ENCODE measurements around the gene SMOC2.

Gene SMOC2

DNA sequence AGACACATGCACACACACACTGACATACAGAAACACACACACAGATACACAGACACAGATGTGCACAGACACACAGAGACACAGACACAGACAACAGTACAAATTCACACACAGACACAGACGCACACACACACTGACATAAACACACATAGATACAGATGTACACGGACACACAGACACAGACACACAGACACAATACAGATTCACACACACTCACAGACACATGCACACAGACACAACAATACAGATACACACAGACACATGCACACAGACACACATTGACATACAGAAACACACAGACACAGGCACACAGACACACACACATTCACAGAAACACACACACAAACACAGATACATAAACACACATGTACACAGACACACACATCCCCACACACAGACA is 183.6 kb downstream of the SMOC2 start:
- no peak for DNase-seq (ENCODE audit: low read depth in 2 of 2)

- DNase-seq (ENCODE audit: low read depth in 2 of 2) = no peak
Measured at GRCh38 chr6:168624948-168625347, 184.0 kb downstream of the SMOC2 start.

DNA sequence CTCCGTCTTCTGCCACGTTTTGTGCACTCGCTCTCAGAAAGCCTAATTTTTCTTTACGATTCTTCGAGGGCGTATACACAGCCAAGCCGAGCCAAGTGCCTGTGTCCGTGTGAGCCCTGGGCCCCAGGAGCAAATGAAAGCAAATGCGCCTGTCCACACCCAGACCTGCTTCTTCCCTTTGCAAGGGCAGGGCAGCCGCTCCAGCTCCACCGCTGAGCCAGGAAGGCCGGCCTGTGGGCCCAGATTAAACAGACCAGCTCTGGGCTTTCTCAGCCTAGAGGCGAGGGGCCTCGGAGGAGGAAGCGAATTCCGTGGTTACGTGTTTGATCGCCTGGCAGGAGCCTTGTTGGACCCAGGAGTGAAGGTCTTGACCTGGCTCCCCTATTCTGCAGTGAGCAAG is 184.6 kb downstream of the SMOC2 start:
- no peak for DNase-seq (ENCODE audit: low read depth in 2 of 2)

DNA sequence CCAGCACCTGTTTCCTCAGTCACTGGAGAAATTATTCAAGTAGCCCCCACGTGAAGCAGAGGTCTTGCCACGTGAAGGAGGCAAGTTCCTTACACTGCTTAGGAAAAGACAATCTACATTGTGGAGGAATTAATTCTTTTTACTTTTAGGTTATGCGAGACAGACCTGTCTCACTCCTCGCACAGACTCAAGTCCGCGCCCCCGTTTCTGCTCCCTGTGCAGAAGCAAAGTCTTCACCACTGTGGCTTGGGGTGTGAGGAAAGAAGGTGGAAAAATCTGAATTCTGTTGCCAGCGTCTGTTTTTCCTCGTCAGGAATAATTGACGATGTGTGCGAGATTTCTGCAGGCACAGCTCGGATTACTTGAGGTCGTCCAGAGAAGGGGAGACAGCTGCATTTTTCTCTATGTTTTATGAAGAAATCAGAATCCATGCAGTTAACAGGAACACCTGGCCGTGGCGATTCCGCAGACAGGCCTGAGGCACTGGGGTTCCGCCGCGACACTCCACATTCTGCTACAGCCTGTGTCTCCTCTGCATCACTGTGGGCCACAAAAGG is 185.1 kb downstream of the SMOC2 start:
- DNase-seq (ENCODE audit: low read depth in 2 of 2) = no peak

DNA sequence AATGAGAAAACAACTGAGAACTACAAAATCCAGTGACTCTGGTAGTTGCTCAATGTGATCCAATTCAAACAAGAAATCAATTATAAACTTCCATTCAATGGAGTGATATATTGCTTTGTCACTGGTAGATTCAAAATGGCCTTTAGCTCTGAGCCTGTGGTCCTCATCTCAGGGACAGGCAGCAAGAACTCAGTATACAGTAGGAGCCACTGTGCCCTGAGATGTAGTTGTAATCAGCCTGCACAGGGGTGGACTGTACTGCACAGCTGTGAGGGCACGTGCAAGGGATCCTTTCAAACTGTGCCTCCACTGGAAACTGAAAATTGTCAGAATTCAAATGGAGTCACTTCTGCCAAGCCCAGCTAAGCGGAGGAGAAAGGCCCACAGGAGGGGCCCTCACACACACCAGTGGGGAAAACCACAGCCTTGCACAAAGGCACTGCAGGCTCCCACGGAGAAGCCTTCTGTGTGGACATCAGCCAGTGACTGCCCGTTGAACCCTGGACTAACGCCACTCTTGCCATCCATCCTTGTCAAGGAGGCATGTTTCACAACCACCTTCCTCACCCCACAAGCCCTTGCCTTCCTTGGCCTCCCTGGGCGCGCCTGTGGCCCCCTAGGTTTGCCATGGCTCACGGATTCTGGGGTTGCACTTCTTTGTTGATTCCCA is 186.7 kb downstream of the SMOC2 start:
- no peak for DNase-seq (ENCODE audit: low read depth in 2 of 2)

DNA sequence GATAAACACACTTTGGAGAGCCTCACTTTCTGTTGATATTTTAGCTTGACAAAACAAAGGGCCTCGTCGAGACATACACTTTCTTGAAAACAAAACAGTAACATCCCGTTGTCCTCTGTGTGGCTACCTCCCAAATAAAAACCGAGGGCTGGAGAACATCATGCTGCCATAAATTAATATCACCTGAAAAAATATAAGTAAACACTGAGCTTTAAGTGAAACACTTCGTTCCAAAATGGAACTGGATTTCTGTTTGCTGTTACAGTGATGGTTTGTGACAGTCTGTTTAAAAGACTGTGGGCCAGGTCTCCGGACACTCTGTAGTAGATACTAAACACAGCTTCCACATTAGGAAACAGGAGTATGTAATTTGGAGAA is 187.2 kb downstream of the SMOC2 start:
- no peak for DNase-seq (ENCODE audit: low read depth in 2 of 2)

DNA sequence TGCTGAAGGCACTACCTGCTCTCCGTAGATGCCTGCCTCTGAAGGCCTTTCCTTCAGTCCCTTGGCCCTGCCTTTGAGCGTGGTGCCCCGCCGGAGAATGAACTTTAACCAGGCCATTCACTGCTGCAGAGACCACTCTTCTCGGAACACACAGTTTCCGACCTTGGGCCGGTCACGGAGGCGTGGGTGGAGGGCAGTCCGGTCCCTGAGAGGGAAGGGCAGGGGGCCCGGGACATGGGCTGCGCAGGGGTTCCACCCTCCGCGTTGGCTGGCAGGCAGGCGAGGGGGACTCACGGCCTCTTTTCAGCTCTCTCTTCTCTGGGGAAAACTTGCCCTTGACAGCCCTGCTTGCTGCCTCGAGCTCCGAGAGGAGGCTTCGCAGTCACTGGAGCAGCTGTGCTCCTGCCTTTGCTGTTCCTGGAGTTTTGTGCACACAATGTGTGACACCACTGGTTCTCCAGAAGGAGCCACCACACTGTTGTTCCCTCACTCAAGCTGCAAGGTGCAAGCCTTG is 187.8 kb downstream of the SMOC2 start:
- no peak for DNase-seq (ENCODE audit: low read depth in 2 of 2)

- DNase-seq (ENCODE audit: low read depth in 2 of 2) = no peak
Measured at GRCh38 chr6:168631564-168631963, 190.6 kb downstream of the SMOC2 start.

GRCh38 chr6:168632694-168633093 is 191.7 kb downstream of the SMOC2 start:
- DNase-seq (ENCODE audit: low read depth in 2 of 2) = no peak

- no peak for DNase-seq (ENCODE audit: low read depth in 2 of 2)
Measured at GRCh38 chr6:168634541-168635328, 193.8 kb downstream of the SMOC2 start.

GRCh38 chr6:168636147-168637004 is 195.4 kb downstream of the SMOC2 start:
- no peak for DNase-seq (ENCODE audit: low read depth in 2 of 2)

DNA sequence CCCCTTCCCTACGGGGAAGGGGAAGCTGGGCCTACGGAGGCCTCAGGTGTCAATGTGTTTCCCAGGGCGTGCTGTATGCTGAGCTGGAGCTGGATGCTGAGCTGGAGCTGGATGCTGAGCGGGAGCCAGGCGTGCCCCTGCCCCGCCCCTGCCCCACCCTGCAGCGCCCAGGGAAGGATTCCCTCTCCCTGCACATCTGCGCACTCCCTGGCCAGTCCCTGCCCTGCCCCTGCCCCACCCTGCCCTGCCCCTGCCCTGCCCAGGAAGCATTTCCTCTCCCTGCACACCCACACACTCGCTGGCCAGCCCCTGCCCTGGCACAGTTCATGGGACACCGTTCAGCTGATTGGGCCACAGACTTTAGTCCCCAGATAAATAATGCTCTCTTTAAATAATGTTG is 196.8 kb downstream of the SMOC2 start:
- DNase-seq (ENCODE audit: low read depth in 2 of 2) = no peak

GRCh38 chr6:168638468-168639271 is 197.7 kb downstream of the SMOC2 start:
- DNase-seq (ENCODE audit: low read depth in 2 of 2) = no peak

- no peak for DNase-seq (ENCODE audit: low read depth in 2 of 2)
Measured at GRCh38 chr6:168640181-168640580, 199.2 kb downstream of the SMOC2 start.

- no peak for DNase-seq (ENCODE audit: low read depth in 2 of 2)
Measured at GRCh38 chr6:168640768-168641167, 199.8 kb downstream of the SMOC2 start.

DNA sequence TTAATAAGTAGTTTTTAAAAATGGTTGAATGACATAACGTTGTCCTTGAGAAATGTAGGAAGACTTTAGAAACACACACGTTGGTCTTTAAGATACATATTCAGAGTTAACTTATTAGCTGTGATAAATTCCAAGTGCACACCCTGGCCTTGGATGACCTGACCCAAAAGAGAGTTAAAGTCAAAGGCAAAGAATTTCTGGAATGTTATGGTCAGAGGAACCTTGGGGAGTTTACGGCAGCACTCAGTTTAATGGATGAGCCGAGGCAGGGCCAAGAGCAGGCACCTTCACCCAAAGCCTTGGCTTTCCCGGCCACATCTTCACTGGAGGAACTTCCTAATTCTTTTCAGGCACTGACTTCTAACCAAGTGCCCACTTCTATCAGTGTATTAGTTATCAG is 200.5 kb downstream of the SMOC2 start:
- no peak for DNase-seq (ENCODE audit: low read depth in 2 of 2)

- DNase-seq (ENCODE audit: low read depth in 2 of 2) = no peak
Measured at GRCh38 chr6:168643401-168643800, 202.4 kb downstream of the SMOC2 start.

DNA sequence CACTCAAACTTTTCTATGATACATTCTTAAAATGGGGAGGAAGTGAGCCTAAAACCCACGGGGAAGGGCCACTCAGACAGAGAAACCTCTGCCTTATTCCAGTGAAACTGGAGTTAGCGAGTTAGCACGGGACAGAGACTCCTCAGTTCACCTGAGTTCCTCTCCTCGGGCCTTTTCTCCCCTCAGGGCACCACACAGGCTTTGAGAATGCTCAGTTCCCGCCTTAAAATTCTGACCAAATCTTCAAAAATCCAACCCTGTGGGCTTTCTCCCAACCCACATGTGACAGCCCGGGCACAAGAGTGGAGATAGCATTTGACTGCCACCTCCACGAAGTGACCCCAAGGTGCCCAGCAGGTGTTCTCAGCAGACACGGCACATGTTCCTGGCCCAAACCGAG is 204.3 kb downstream of the SMOC2 start:
- no peak for DNase-seq (ENCODE audit: low read depth in 2 of 2)

DNA sequence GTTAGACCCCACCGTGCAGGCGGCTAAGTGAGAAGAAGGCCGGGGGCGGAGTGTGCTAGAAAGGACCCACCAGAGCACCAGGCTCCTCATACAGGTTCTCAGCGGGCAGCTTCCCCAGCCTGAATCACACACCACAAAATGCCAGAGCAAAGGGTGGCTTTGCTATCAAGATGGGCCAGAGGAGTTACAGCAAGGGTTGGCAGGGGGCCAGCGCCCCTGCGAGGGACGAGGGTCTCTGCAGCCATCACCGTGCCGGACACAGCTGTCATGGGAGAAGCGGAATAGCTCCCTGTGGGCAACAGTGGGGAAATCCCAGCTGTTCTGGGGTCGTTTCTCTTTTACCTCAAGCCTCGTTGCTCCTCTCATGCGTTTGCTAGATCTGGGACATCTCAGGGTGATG is 206.3 kb downstream of the SMOC2 start:
- no peak for DNase-seq (ENCODE audit: low read depth in 2 of 2)

GRCh38 chr6:168648240-168649125 is 207.5 kb downstream of the SMOC2 start:
- no peak for DNase-seq (ENCODE audit: low read depth in 2 of 2)

All from stimulated activated CD8-positive, alpha-beta memory T cell treated with anti-CD3 and anti-CD28 coated beads, Interleukin-2, amount 100 ng/mL, for 1 hour (primary cell).